K562 (cell line): ENCODE data around the gene BAMBI. TPM values are rescaled to one million over a fixed set of nuclear protein-coding genes. Genes with fewer than 3 reads are reported as not detected.
A peak's percentile ranks its signal among the peaks of the same experiment; 100 is the strongest.

Source experiments
- CBFA2T2 ChIP-seq: fragments of 450-650 bp; conservative IDR thresholded peaks from 2 replicates; pipeline ENCODE4 v1.6.1; 2017; ENCODE audit warnings: mild to moderate bottlenecking
- ESRRA ChIP-seq: fragments of 450-650 bp; IDR thresholded peaks from 2 replicates; pipeline ENCODE4 v1.6.1; 2014; ENCODE audit warnings: low read depth, mild to moderate bottlenecking, moderate library complexity, borderline replicate concordance
- FOXP1 ChIP-seq: sonication (generic); formaldehyde crosslinking; IDR thresholded peaks from 2 replicates; pipeline ENCODE4 v1.8.0; 2022; ENCODE audit warnings: mild to moderate bottlenecking, missing genetic modification reagents
- GTF2F1 ChIP-seq: IDR thresholded peaks from 2 replicates; pipeline ENCODE4 v1.6.1; 2011; ENCODE audit warnings: low read depth, low read length, improper control_type of control experiment
- HOMEZ ChIP-seq: fragments of 250-450 bp; sonication (Bioruptor Pico); IDR thresholded peaks from 2 replicates; pipeline ENCODE4 v1.4.0; 2020; ENCODE audit warnings: mild to moderate bottlenecking, moderate library complexity
- L3MBTL2 ChIP-seq: fragments of 450-650 bp; IDR thresholded peaks from 2 replicates; pipeline ENCODE4 v1.6.1; 2016; ENCODE audit warnings: mild to moderate bottlenecking, moderate library complexity
- SIN3A ChIP-seq, 2 experiments: fragments of 150-350 bp in 1 of 2; IDR thresholded peaks; 2 replicates each; pipeline ENCODE4 v1.6.1; 2011 to 2016; ENCODE audit warnings: borderline replicate concordance in 2 of 2, low read depth in 2 of 2, low read length in 2 of 2, mild to moderate bottlenecking in 2 of 2, moderate library complexity in 2 of 2; ENCODE audit not compliant: control insufficient read depth in 1 of 2
- STAG1 ChIP-seq: sonication (generic); formaldehyde crosslinking; IDR thresholded peaks from 2 replicates; pipeline ENCODE4 v1.5.0; 2020; ENCODE audit warnings: missing genetic modification reagents, borderline replicate concordance
- TAF7 ChIP-seq: fragments of 450-650 bp; IDR thresholded peaks from 2 replicates; pipeline ENCODE4 v1.6.1; 2016; ENCODE audit warnings: missing genetic modification characterization, missing compliant biosample characterization
- ZNF134 ChIP-seq: fragments of 250-450 bp; sonication (Bioruptor Pico); conservative IDR thresholded peaks from 2 replicates; pipeline ENCODE4 v1.4.0; 2020
- ZNF175 ChIP-seq: fragments of 200-800 bp; sonication (Bioruptor generic); IDR thresholded peaks from 2 replicates; pipeline ENCODE4 v1.6.1; 2016; ENCODE audit warnings: low read depth, mild to moderate bottlenecking, missing genetic modification characterization, missing compliant biosample characterization
- ZNF592 ChIP-seq: fragments of 450-650 bp; IDR thresholded peaks from 2 replicates; pipeline ENCODE4 v1.6.1; 2017; ENCODE audit warnings: antibody characterized with exemption, mild to moderate bottlenecking
- ZNF699 ChIP-seq: fragments of 250-450 bp; sonication (Bioruptor Pico); IDR thresholded peaks from 2 replicates; pipeline ENCODE4 v1.8.0; 2021; ENCODE audit warnings: mild to moderate bottlenecking, moderate library complexity; ENCODE audit not compliant: insufficient replicate concordance
- ZNF717 ChIP-seq: fragments of 250-450 bp; sonication (Bioruptor Pico); IDR thresholded peaks from 2 replicates; pipeline ENCODE4 v1.5.0; 2021
- polyA plus RNA-seq, 8 experiments: library from polyadenylated mRNA; depleted of rRNA in 4 of 8; stranded (reverse) in 5 of 8; unstranded in 3 of 8; fragments of >200 nt; fragmentation: Nextera tagmentation in 2 of 8; fragmentation: Illumina TruSeq in 1 of 8; extraction: Ambion mirVana in 2 of 8; extraction: Trizol in 1 of 8; gene quantifications; 2 replicates each; pipeline versions ENCODE4 v1.2.1 to v1.2.3, GENCODE V29; 2011 to 2014; ENCODE audit warnings: inconsistent platforms in 1 of 8, missing spikeins in 1 of 8
- total RNA-seq, 7 experiments: library from RNA; depleted of rRNA in 6 of 7; stranded (reverse); fragments of >200 nt in 6 of 7; fragmentation: Illumina TruSeq in 2 of 7; extraction: Trizol in 2 of 7; gene quantifications; 2 replicates each; pipeline versions ENCODE4 v1.2.1 to v1.2.3, GENCODE V29; 2011 to 2021; ENCODE audit warnings: low replicate concordance in 1 of 7
- TF ChIP-seq, protein P1 (sequence below): IDR thresholded peaks from 2 replicates; pipeline ENCODE4 v1.6.1; 2012; ENCODE audit warnings: low read depth, low read length, improper control_type of control experiment, borderline replicate concordance
- TF ChIP-seq, protein P2 (sequence below): sonication (generic); formaldehyde crosslinking; IDR thresholded peaks from 2 replicates; pipeline ENCODE4 v1.8.0; 2022; ENCODE audit warnings: mild to moderate bottlenecking, missing genetic modification reagents
- TF ChIP-seq, protein P3 (sequence below): fragments of 250-450 bp; sonication (Bioruptor Pico); IDR thresholded peaks from 2 replicates; pipeline ENCODE4 v1.5.0; 2020; ENCODE audit warnings: mild to moderate bottlenecking
- TF ChIP-seq, protein P4 (sequence below): fragments of 450-650 bp; IDR thresholded peaks from 2 replicates; pipeline ENCODE4 v1.6.1; 2016; ENCODE audit warnings: missing biosample characterization, missing genetic modification characterization

The BAMBI gene
- total and polyA plus RNA-seq, 9 of the 15 experiments (the other 6 are each of a cell fraction or from before 2014, with no cell fraction given): 2.0 to 21.8 (median 13.5) TPM

DNA sequence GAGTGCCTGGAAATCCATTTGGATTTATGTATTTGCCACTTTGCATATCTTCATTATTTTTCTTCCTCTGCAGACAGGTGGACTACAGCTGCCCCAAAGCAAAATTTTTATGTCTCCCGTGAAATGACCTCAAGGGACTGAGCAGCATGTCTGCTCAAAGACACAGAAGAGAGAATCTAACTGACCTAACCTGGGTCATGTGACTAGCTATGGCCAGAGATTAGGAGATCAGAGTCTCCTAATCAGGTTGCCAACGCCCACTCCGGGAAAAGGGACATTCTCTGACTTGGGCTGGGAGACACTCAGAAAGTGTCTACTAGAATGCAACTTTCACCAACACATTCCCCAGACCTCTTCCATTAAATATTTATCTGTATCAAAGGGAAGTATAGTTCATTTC lies 2.5 kb upstream of the BAMBI start (continued):
- no peak for TF ChIP-seq HOMEZ
- TF ChIP-seq ZNF592: no peak
- TF ChIP-seq, protein P1, sequence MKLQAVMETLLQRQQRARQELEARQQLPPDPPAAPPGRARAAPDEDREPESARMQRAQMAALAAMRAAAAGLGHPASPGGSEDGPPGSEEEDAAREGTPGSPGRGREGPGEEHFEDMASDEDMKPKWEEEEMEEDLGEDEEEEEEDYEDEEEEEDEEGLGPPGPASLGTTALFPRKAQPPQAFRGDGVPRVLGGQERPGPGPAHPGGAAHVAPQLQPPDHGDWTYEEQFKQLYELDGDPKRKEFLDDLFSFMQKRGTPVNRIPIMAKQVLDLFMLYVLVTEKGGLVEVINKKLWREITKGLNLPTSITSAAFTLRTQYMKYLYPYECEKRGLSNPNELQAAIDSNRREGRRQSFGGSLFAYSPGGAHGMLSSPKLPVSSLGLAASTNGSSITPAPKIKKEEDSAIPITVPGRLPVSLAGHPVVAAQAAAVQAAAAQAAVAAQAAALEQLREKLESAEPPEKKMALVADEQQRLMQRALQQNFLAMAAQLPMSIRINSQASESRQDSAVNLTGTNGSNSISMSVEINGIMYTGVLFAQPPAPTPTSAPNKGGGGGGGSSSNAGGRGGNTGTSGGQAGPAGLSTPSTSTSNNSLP: no peak
- no peak for TF ChIP-seq FOXP1 (CRISPR knock-in tag)
- no peak for TF ChIP-seq ZNF134
- TF ChIP-seq STAG1 (CRISPR knock-in tag): no peak
- TF ChIP-seq, protein P2, sequence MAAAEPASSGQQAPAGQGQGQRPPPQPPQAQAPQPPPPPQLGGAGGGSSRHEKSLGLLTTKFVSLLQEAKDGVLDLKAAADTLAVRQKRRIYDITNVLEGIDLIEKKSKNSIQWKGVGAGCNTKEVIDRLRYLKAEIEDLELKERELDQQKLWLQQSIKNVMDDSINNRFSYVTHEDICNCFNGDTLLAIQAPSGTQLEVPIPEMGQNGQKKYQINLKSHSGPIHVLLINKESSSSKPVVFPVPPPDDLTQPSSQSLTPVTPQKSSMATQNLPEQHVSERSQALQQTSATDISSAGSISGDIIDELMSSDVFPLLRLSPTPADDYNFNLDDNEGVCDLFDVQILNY: no peak
- no peak for TF ChIP-seq ZNF175
- no peak for TF ChIP-seq ZNF717 (CRISPR knock-in tag)
- TF ChIP-seq CBFA2T2: 0 out of 2 replicates have a peak, but pooled peaks have one; percentile 16
- no peak for TF ChIP-seq ESRRA
- TF ChIP-seq, protein P3, sequence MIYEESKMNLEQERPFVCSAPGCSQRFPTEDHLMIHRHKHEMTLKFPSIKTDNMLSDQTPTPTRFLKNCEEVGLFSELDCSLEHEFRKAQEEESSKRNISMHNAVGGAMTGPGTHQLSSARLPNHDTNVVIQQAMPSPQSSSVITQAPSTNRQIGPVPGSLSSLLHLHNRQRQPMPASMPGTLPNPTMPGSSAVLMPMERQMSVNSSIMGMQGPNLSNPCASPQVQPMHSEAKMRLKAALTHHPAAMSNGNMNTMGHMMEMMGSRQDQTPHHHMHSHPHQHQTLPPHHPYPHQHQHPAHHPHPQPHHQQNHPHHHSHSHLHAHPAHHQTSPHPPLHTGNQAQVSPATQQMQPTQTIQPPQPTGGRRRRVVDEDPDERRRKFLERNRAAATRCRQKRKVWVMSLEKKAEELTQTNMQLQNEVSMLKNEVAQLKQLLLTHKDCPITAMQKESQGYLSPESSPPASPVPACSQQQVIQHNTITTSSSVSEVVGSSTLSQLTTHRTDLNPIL: no peak
- TF ChIP-seq GTF2F1: no peak
- TF ChIP-seq TAF7 (tag): no peak
- TF ChIP-seq, protein P4, sequence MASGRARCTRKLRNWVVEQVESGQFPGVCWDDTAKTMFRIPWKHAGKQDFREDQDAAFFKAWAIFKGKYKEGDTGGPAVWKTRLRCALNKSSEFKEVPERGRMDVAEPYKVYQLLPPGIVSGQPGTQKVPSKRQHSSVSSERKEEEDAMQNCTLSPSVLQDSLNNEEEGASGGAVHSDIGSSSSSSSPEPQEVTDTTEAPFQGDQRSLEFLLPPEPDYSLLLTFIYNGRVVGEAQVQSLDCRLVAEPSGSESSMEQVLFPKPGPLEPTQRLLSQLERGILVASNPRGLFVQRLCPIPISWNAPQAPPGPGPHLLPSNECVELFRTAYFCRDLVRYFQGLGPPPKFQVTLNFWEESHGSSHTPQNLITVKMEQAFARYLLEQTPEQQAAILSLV (tag): no peak
- no peak for TF ChIP-seq SIN3A (IDR thresholded peaks at IDR 0.05; ENCODE audit: borderline replicate concordance in 2 of 2, control insufficient read depth in 1 of 2, low read depth in 2 of 2, low read length in 2 of 2)
- peak; percentile 75 for TF ChIP-seq L3MBTL2
- no peak for TF ChIP-seq ZNF699 (CRISPR knock-in tag)
